Measurements from ENCODE around the gene ENDOV. TPM values are rescaled to one million over a fixed set of nuclear protein-coding genes. Genes with fewer than 3 reads are reported as not detected.

ENDOV gene
- total and polyA plus RNA-seq, 2 of the 13 experiments (the other 11 are each of a cell fraction or from before 2014, with no cell fraction given): 15.1 to 17.1 TPM

DNA sequence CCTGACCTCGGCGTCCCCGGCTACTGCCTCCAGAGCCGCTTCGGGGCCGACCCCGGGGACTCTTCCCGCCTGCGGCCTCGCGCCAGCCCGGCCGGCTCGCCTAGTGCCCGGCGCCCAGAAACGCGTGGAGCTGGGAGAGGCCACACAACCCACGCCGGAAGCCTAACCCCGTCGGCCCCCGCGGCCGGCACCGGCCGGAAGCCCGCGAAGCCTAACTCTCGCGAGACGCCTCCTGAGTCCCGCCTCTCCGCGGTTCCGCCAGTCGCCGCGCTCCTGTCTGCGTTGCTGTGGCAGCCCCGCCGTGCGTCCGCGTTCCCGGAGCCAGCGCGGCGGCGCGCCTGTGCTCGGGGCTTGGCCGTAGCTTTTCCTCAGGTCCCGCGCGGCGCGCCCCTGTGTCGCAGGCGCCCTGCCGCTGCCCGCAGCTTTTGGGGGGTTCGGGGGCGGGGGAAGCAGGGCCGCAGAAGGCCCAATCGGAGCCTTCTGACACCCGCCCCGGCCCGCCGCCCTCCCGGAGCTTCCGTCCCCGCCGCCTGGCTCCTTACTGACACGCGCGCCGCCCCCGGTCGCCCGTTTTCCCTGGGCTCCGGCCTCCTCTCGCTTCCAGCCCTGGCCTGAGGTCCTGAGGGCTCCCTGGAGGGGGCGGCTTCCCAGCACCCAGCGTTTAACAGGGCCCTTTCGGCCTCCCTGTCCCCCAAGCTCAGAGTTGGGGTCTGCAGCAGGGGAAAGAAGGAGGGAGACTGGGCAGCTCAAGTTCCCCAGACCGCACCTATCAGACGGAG is 39.8 kb downstream of the ENDOV start (continued):
- TF ChIP-seq, protein P1, sequence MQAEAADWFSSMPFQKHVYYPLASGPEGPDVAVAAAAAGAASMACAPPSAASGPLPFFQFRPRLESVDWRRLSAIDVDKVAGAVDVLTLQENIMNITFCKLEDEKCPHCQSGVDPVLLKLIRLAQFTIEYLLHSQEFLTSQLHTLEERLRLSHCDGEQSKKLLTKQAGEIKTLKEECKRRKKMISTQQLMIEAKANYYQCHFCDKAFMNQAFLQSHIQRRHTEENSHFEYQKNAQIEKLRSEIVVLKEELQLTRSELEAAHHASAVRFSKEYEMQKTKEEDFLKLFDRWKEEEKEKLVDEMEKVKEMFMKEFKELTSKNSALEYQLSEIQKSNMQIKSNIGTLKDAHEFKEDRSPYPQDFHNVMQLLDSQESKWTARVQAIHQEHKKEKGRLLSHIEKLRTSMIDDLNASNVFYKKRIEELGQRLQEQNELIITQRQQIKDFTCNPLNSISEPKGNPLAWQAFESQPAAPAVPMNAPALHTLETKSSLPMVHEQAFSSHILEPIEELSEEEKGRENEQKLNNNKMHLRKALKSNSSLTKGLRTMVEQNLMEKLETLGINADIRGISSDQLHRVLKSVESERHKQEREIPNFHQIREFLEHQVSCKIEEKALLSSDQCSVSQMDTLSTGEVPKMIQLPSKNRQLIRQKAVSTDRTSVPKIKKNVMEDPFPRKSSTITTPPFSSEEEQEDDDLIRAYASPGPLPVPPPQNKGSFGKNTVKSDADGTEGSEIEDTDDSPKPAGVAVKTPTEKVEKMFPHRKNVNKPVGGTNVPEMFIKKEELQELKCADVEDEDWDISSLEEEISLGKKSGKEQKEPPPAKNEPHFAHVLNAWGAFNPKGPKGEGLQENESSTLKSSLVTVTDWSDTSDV (CRISPR knock-in tag; IDR thresholded peaks at IDR 0.05): peak; percentile 88; the same call in 1 of the 2 replicates
- TF ChIP-seq MXI1 (IDR thresholded peaks at IDR 0.05; ENCODE audit: borderline replicate concordance, low read depth, low read length) (peak; percentile 95), SATB2 (CRISPR knock-in tag; IDR thresholded peaks at IDR 0.05) (peak; percentile 91), ZNF788 (CRISPR knock-in tag; IDR thresholded peaks at IDR 0.05; ENCODE audit: borderline replicate concordance) (peak; percentile 79; the same call in 1 of the 2 replicates), SIN3B (IDR thresholded peaks at IDR 0.05; ENCODE audit: low read length) (no peak; the same call in 1 of the 2 replicates), ZBTB26 (CRISPR knock-in tag; IDR thresholded peaks at IDR 0.05; ENCODE audit: borderline replicate concordance) (no peak; the same call in 1 of the 2 replicates), ZNF639 (CRISPR knock-in tag; conservative IDR thresholded peaks at IDR 0.05) (peak; percentile 72; the same call in 1 of the 2 replicates), ZNF558 (CRISPR knock-in tag; IDR thresholded peaks at IDR 0.05; ENCODE audit: borderline replicate concordance) (peak; percentile 55; the same call in 1 of the 2 replicates), AGO2 (optimal IDR thresholded peaks at IDR 0.05; ENCODE audit: low read depth, low read length) (peak; percentile 21), ZHX1 (CRISPR knock-in tag; IDR thresholded peaks at IDR 0.05; ENCODE audit: low read depth) (no peak), CHD4 (IDR thresholded peaks at IDR 0.05; ENCODE audit: borderline replicate concordance, low read length) (no peak), TBL1XR1 (IDR thresholded peaks at IDR 0.05; ENCODE audit: borderline replicate concordance, low read length, partially characterized antibody) (peak; percentile 74), PHF20 (CRISPR knock-in tag; IDR thresholded peaks at IDR 0.05) (peak; percentile 95), E2F5 (CRISPR knock-in tag; conservative IDR thresholded peaks at IDR 0.05) (peak; percentile 87; the same call in 1 of the 2 replicates), HMG20B (CRISPR knock-in tag; conservative IDR thresholded peaks at IDR 0.05) (0 out of 2 replicates have a peak, but pooled peaks have one; percentile 45), NR3C1 (CRISPR knock-in tag; IDR thresholded peaks at IDR 0.05) (no peak)
- TF ChIP-seq, protein P2, sequence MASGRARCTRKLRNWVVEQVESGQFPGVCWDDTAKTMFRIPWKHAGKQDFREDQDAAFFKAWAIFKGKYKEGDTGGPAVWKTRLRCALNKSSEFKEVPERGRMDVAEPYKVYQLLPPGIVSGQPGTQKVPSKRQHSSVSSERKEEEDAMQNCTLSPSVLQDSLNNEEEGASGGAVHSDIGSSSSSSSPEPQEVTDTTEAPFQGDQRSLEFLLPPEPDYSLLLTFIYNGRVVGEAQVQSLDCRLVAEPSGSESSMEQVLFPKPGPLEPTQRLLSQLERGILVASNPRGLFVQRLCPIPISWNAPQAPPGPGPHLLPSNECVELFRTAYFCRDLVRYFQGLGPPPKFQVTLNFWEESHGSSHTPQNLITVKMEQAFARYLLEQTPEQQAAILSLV (CRISPR knock-in tag; IDR thresholded peaks at IDR 0.05; ENCODE audit: borderline replicate concordance): peak; percentile 91
